GM12874 (cell line): ENCODE measurements around the gene MTMR8.

ENCODE experiments used
- TF ChIP-seq, protein P1 (sequence below): IDR thresholded peaks from 2 replicates; pipeline ENCODE4 v1.5.1; 2011; ENCODE audit warnings: low read depth, mild to moderate bottlenecking, control low read depth, low read length, moderate library complexity; ENCODE audit not compliant: insufficient read depth

The MTMR8 gene

DNA sequence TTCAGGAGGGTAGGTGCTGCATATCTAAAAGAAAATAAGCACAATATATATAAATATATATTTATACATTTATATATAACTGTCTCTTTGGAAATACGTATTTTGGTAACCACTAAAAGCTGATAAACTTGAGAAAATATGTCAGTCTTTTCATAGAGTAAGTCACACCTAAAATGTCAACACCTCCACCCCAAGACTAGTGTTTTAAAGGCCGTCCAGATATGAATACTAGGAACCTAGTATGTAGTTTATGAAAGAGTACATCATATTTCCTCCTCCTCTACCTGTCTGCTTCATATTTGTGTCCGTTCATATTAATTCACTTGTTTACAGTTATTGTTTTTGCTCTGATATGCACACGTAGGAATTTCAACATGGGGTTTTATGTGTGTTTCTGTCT is 45.2 kb downstream of the MTMR8 start:
- TF ChIP-seq, protein P1, sequence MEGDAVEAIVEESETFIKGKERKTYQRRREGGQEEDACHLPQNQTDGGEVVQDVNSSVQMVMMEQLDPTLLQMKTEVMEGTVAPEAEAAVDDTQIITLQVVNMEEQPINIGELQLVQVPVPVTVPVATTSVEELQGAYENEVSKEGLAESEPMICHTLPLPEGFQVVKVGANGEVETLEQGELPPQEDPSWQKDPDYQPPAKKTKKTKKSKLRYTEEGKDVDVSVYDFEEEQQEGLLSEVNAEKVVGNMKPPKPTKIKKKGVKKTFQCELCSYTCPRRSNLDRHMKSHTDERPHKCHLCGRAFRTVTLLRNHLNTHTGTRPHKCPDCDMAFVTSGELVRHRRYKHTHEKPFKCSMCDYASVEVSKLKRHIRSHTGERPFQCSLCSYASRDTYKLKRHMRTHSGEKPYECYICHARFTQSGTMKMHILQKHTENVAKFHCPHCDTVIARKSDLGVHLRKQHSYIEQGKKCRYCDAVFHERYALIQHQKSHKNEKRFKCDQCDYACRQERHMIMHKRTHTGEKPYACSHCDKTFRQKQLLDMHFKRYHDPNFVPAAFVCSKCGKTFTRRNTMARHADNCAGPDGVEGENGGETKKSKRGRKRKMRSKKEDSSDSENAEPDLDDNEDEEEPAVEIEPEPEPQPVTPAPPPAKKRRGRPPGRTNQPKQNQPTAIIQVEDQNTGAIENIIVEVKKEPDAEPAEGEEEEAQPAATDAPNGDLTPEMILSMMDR: no peak

DNA sequence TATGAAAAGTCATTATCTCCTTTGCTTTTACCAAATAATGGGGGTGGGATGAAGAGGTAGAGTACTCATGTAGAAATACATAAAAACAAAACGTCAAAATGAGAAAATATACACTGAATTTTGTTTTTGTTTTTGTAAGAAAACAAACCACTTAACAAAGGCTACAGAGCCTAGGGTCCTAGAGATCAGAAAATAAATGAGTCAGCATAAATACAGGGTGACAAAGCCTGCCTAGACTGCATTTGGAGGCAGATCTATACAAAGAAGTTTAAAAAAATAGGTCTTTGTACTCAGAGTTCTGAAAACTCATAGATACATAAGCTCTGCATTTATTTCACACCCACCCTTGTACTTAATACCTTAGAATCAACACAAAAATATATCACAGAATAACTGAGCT is 52.4 kb downstream of the MTMR8 start:
- TF ChIP-seq, protein P1: no peak

DNA sequence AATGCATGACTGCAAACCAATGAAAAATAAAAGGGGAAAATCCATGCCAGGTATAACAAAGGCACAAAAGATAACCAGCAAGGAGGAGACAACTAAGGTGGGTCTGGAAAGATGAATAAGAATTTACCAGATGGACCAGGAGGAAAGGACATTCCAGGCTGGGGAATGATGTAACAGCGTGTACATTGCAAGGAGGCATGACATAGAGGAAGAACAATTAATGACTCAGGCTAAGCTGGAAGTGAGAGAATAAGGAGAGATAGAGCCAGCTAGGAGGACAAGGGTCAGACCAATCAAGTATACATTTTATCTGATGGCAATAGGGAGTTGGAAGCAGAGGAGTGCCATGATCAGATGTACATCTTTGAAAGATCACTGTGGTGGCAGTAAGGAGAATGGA is 57.0 kb downstream of the MTMR8 start:
- TF ChIP-seq, protein P1: no peak

DNA sequence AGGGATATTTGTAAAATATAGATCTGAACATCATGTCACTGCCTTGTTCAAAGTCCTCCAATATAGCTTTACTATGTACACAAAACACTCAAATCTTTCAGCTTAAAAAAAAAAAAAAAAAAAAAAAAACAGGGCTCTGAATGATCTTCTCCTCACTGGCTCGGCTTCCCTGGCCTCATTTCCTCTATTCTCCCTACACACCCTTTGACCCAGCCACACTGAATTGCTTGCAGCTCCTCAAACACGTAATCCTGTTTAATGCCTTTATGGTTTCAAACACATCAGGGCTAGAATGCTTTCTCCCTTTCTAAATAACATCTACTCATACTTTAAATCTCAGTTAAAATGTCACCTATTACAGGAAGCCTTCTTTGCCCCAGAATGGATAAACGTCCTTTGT is 60.8 kb downstream of the MTMR8 start:
- TF ChIP-seq, protein P1: no peak

DNA sequence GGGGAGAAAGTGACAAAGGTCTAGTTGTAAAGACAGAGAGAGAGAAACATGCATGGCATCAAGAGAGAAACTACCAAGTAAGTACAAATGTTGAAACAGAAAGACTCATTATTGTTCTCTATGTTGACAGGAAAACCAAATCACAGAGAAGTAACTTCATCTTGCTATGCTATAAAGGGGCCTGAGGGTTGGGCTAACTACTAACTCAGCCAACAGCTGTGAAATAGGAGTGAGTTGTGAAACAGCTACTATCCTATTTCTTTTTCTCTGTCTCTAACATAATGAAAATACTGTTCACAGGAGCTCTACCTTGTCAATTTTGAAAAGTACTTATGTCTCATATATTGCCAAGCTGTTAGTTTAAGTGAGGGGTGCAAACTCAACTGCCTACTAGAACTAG is 65.0 kb downstream of the MTMR8 start:
- TF ChIP-seq, protein P1: no peak

DNA sequence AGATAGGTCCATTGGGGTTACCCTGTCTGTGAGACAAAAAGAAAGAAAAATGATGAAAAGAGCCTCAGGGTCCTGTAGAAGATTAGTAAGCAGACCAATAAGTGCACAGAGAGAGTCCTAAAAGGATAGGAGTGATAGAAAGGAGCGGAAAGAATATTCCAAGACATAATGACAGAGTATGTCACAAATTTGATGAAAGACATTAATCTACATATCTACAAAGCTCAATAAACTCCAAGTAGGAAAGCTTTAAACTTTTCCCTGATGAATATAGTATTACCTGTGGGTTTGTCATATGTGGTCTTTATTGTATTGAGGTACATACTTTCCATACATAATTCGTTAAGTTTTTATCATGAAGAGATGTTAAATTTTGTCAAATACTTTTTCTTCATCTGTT is 73.7 kb downstream of the MTMR8 start:
- TF ChIP-seq, protein P1: no peak

DNA sequence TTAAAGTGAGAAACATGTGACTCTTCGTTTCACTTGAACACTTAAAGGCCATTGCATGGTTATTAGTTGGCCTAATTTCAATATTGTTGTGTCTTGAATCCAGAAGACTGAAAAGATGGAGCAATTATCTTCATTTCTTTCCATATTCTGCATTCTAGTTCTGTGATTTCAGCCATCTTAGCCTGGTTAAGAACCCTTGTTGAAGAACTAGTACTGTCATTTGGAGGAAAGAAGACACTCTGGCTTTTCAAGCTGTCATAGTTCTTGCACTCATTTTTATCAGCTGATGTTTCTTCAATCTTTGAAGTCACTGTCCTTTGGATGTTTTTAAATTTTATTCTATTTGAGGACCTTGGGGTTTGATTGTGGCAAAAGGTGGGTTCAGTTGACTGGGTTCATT is 81.6 kb downstream of the MTMR8 start:
- TF ChIP-seq, protein P1: no peak

DNA sequence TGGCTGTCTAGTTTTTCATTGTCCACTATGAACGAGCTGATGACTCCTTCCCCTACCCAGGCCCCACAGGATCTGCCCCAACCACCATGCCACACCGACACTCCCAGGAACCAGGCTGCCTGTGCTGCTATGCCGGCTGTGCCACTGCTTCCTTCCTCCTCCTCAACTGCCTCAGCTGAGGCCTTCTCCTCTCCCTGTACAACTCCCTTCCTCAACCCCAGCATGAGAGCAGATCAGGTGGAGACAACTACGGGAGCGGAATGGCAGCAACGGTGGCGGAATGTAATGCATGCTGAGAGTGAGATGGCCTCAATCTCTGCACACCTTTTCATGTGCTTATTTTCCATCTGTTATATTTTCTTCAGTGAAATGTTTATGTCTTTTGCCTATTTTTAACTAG is 88.5 kb downstream of the MTMR8 start:
- TF ChIP-seq, protein P1: no peak
